HG02973 (cell line): ENCODE results near the gene ETFRF1.
A peak's percentile ranks its signal among the peaks of the same experiment; 100 is the strongest.

Experiments used
- ATAC-seq: cut with Tn5 transposase; IDR thresholded peaks from one replicate; pipeline ENCODE4 v1.9.1; 2021; ENCODE audit warnings: moderate library complexity; ENCODE audit not compliant: unreplicated experiment

ETFRF1 gene

GRCh38 chr12:25195056-25195971 is at the start of gene ETFRF1, which contains the start of gene DNAI7:
Gene ETFRF1 (plus strand): TSS chr12:25195237. CDS start chr12:25203957, 8,720 bp downstream.
Gene DNAI7 (minus strand): TSS chr12:25195160. CDS start chr12:25195078, 82 bp downstream.
- peak; percentile 94 for ATAC-seq

DNA sequence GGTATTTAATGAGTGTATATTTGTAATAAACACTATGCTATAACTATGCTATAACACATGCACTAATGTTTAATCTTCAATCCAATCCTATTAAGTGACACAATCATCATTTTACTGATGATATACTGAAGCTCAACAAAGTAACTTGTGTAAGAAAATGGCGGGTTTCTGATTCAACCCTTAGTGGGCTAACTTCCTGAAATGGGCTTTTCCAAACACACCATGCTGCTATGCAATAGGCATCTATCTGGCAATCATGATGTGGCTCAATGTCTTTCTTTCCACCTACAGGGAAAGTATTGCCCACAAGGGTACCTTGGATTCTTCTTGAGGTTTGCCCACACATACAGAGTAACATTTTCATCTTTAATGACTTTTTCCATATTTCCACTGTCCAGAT is 48.4 kb upstream of the ETFRF1 start:
- ATAC-seq = no peak

DNA sequence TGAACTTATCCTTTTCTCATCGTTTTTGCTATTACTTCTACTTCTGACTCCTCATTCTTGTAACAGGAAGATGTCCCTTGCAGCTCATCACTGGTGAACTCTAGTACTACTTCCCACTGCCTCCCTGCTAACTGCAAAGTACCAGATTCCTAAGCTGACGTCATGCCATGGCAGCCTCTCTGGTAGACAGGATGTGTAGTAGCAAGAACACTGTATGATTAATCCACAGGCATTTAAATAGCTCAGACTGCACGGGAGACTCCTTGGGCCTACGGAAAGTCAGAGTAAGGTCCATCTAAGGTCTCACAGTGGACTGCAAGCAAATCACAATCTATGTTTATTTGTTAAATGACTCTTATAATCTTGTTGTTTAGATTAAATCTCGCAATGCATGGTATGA is 43.6 kb upstream of the ETFRF1 start:
- no peak for ATAC-seq

GRCh38 chr12:25152055-25152454 is 43.0 kb upstream of the ETFRF1 start:
- ATAC-seq = no peak

- ATAC-seq = peak; percentile 46
These were observed 39.9 kb upstream of the ETFRF1 start for GRCh38 chr12:25155022-25155576.

GRCh38 chr12:25156061-25156460 is 39.0 kb upstream of the ETFRF1 start:
- no peak for ATAC-seq

DNA sequence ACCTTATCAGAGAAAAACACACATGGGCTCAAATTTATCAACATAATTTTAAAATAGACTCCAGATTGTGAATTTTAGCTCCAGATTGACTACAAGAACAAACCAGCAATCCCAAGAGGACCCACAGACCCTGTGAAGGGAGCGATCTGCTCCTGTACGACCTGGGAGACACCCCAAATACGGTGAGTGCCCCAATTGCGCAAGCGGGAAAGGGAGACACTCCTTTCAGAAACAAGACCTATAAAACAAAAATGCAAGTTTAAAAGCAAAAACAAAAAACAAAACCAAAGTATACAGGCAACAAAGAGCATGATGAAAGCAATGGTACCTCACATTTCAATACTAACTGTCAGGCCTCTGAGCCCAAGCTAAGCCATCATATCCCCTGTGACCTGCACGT is 32.2 kb upstream of the ETFRF1 start:
- no peak for ATAC-seq

GRCh38 chr12:25182765-25183164 is 12.3 kb upstream of the ETFRF1 start:
- ATAC-seq = no peak

- ATAC-seq = no peak
These were observed 10.9 kb upstream of the ETFRF1 start for GRCh38 chr12:25184132-25184531.

- ATAC-seq = no peak
These were observed 8.8 kb upstream of the ETFRF1 start for GRCh38 chr12:25186038-25186787.

GRCh38 chr12:25186788-25187402 is 8.1 kb upstream of the ETFRF1 start:
- peak; percentile 87 for ATAC-seq

DNA sequence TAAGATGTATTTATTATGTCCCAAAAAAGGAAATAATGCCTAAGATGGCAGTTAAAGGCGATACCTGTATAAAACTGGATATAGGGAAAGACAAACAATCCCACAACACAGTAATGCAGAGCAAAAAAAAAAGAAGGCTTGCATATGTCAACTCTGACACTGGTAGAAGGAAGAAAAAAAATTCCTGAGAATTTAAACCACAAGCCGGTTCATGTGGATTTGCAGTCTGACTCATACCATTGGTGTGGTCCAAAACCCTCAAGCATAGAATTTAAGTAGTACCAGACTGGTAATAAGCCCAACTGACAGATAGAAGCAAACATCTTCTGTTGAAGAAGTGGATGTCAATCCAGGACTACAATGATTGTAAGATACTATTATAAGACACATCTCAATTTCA is 7.3 kb upstream of the ETFRF1 start:
- no peak for ATAC-seq

DNA sequence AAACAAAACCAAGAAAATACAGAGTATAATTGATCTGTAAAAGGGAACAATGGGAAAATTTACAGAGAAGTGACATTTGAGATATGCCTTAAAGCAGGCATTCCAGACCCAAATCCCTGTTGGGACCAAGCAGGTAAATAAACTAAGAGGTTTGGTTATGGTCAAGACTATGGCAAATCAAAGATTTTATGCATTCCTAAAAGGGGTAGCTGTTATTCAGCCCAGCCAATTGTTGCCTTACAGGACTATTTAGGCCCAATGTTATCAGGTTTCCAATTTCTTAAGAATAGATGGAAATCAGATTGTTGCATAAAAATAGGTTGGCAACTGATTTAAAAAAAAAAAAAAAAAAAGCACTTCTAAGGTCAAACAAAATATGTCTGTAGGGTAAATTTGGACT is 5.4 kb upstream of the ETFRF1 start:
- ATAC-seq = no peak

DNA sequence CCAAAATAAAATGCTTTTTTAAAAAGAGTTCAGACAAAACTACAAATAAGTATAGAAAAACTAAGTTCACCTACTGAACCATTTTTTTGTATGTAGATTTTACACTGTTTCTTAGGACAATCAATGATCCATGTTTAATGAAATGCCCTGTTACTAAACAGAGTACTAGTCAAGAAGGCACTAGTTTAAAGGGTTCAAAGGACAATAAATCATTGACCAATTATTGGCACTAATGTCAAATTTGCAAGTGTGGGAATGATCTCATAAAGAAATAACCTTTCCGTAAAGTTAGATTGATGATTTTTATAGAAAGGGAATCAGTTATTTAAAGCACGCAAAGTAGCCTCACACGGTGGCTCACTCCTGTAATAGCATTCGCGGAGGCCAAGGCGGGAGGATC is 4.2 kb upstream of the ETFRF1 start:
- ATAC-seq = no peak

DNA sequence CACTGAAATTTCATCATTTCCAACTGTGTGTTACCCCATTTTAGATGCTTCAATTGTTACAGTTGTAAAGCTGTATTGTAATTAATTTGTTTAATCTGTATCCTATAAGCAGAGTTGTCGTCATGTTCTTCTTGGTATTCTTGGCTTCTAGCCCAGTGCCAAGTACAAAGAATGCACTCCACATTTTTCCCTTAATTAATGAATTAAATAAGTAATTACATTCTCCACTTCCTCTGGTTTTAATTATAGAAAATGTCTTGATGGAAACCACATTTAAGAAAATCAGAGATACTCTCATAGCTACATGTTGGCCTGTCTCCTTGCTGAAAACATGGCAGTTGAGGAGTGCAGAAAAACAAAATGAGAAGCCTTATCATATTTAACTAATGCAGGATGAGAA is 823 bp upstream of the ETFRF1 start:
- ATAC-seq = no peak

DNA sequence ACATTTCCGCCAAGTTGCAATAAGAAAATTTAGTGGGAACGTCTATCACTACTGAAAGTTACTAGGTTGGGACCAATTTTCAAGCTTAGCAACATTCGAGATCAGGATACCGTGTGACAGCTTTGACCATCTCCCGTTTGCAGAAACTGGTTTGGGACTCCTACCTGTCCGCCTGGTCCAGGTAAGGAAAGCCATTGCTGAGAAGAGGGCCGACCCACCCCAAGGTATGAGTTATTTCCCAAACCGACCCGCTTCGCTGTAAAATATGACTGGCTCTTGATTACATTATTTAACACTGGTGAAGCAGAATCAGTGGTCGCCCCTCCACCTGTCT is 348 bp upstream of the ETFRF1 start:
- no peak for ATAC-seq

DNA sequence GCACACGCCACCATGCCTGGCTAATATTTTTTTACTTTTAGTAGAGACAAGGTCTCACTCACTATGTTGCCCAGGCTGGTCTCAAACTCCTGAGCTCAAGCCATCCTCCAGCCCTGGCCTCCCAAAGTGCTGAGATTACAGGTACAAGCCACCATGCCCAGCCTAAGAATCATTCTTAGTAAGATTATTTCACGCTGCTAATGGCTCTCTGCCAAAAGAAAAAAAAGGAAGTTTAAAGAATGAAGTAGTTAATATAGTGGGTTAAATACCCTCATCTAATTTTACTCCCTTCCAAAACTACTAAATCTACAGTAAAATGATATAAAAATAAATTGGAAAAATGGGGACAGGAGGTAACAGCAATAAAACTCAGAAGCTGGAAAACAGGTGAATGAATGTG is 2.6 kb downstream of the ETFRF1 start:
- ATAC-seq = no peak

- ATAC-seq = no peak
These were observed 5.7 kb downstream of the ETFRF1 start for GRCh38 chr12:25200703-25201102.

- ATAC-seq = no peak
These were observed 7.1 kb downstream of the ETFRF1 start for GRCh38 chr12:25202137-25202536.

DNA sequence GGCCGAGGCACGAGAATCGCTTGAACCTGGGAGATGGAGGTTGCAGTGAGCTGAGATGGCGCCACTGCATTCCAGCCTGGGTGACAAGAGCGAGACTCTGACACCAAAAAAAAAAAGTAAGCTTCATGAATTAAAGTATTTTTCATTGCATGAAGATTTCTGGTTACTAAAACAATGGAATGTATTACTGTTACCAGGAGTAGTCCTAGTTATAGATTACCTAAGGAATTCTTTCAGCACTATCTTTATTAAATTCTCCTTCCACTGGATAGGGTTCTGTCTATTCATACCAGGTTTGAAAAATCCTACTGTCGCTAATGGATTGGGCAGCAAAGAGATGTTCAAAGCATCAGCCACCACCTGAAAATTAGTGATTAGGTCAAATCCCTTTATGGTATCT is 12.4 kb downstream of the ETFRF1 start:
- no peak for ATAC-seq

GRCh38 chr12:25207846-25208245 is 12.8 kb downstream of the ETFRF1 start:
- no peak for ATAC-seq
